ENCODE data around the gene MERTK.
"Not testable (repeated sequence)": the region's sequence is repeated elsewhere in the genome, so short reads cannot be mapped to it uniquely, and the experiment has no call there.

The MERTK gene

DNA sequence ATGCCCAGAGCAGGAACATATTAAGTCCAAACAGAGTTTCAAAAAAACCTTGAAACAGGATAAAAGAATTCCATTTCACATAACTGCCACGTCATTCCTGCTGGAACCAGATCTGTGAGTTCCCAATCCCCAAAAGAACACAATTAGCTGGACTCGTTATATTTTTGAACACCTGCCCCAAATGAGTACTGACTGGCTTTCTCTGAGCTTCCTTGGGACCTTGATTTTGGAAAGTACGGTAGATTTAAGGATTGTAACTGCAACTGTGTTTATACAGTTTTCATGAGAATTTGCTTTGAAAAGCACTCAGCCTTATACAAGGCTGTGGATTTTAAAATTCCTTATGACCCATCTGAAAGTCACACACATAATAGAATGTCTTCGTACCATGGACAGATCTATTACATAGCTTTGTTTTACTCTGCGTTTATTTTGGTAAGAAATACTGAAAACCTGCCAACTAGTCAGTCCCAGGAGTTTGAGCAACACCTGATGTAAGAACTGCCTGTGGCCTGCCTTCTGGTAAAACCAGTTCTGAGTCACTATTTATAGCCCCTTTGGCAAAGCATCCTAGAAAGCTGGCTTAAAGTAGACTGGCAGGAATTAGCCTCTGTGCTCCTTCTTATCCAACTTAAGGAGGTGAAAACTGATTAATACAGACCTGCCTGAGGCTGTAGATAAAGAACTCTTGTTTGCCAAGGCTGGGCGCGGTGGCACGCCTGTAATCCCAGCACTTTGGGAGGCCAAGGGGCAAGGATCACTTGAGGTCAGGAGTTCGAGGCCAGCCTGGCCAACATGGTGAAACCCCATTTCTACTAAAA, 48.1 kb downstream of the MERTK start:
- no peak for DNase-seq

DNA sequence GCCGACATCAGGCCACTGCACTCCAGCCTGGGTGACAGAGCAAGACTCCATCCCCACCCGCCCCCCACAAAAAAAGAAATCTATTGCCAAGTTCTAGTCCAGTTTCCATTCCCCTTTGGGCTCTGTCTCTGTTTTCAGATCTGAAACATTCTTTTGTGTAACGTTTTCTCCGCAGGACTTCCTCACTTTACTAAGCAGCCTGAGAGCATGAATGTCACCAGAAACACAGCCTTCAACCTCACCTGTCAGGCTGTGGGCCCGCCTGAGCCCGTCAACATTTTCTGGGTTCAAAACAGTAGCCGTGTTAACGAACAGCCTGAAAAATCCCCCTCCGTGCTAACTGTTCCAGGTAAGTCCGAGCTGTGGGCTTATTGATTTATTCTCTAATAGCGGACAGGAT, 48.8 kb downstream of the MERTK start:
- DNase-seq = no peak

DNA sequence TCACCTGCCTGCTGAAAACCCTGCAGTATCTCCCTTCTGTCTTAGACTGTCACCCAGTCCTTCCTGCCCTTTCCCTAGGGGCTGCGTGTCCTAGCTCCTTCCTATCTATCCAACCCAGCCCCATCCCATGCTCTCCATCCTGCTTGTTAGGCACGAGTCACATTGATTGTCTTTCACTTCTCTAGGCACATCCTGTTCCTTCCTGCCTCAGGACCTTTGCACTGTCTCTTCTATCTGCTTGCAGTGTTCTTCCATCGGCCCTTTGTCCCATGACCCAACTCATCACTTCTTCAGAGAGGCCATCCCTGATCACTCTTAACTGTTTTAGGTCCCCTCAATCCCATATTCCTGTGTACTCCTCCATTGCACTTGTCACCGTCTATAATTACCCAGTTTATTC, 50.4 kb downstream of the MERTK start:
- no peak for DNase-seq

- no peak for DNase-seq
These were observed 51.8 kb downstream of the MERTK start for GRCh38 chr2:111950236-111950635.

- no peak for DNase-seq
These were observed 53.1 kb downstream of the MERTK start for GRCh38 chr2:111951486-111951885.

- DNase-seq = no peak
These were observed 54.6 kb downstream of the MERTK start for GRCh38 chr2:111952871-111953452.

GRCh38 chr2:111954602-111955332, 56.4 kb downstream of the MERTK start:
- no peak for DNase-seq

- DNase-seq = no peak
These were observed 59.5 kb downstream of the MERTK start for GRCh38 chr2:111957872-111958354.

DNA sequence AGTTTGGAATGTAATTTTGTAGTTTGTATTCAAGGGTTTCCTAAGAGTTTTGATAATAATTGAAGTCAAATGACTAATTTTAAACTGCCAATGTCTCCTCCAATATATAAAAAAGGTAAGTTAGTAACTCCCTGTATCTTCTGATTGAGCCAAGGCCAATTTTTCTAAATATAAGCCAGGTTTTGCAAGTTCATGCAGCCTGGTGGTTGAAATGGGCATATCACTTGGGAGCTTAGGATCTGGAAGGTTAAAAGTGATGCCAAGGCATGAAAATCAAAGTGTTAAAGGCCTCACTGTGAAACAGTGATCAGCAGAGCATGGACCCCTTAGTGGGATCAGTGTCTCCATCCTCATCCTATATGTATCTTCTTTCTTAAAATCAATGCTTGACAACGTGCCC, 60.5 kb downstream of the MERTK start:
- DNase-seq = no peak

DNA sequence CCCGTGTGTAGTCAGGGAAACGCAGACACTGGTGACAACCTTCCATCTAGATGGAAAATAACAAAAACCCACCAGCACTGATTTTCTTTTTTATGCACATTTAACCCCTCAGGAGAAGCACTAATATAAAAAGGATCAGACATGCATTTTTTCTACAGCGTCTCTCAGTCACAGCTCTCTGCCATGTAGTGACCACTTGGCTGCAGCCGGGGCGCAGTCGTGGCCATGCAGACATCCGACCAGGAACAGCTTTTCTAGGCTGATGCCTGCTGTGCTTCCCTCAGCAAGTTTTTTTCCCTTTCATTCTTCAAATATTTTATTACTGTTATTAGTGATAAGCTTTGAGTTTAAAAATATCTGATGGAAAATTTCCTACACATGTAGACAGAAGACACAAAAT, 63.3 kb downstream of the MERTK start:
- no peak for DNase-seq

GRCh38 chr2:111963086-111963485, 64.7 kb downstream of the MERTK start:
- DNase-seq = not testable (repeated sequence)

GRCh38 chr2:111963508-111963907, 65.1 kb downstream of the MERTK start:
- DNase-seq = not testable (repeated sequence)

DNA sequence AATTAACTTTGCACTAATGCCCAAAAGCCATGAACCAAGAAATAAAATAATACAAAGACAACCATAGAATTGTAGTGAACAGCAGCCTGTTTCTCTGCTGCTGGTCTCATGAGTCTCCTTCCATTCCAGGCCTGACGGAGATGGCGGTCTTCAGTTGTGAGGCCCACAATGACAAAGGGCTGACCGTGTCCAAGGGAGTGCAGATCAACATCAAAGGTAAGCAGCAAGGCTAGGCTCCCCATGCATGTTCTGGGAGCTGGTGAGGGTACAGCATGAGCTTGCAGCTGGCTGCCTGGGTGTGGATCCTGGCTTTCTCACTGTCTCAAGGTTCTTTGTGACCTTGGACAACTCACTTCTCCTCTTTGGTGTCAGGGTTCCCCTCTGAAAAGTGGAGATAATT, 66.7 kb downstream of the MERTK start:
- no peak for DNase-seq

GRCh38 chr2:111966241-111966640, 67.8 kb downstream of the MERTK start:
- no peak for DNase-seq

- DNase-seq = no peak
These were observed 68.6 kb downstream of the MERTK start for GRCh38 chr2:111967018-111967417.

GRCh38 chr2:111970453-111970852, 72.0 kb downstream of the MERTK start:
- DNase-seq = no peak

DNA sequence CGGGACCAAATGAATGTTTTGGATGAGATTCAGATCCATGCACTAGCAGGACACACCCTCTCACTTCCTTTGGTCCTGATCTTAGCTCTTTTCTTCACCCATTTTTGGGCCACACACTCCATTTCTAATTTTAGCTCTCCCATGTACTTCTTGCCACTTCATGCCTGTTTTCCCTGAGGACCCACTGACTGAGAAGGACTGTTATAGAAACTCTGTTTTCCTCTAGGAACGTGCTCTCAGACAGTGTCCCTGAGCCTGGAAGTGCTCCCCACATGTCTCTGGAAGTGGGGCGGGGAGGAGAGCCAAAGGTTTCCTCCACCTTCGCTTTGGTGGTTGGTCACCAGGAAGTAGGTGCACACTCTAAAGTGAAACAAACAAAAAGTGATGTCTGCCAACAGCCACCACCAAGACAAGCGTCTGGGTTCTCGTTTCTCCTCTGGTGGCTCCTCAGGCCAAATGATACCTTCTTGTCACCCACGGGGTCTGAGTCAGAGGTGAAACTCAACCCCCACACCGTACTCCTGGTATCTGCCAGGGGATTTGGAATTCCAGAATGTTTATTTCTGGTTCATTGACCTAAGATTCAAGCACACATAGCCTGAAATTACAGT, 74.7 kb downstream of the MERTK start:
- no peak for DNase-seq

- no peak for DNase-seq
These were observed 75.3 kb downstream of the MERTK start for GRCh38 chr2:111973701-111974100.

- no peak for DNase-seq
These were observed 76.7 kb downstream of the MERTK start for GRCh38 chr2:111975053-111975552.

DNA sequence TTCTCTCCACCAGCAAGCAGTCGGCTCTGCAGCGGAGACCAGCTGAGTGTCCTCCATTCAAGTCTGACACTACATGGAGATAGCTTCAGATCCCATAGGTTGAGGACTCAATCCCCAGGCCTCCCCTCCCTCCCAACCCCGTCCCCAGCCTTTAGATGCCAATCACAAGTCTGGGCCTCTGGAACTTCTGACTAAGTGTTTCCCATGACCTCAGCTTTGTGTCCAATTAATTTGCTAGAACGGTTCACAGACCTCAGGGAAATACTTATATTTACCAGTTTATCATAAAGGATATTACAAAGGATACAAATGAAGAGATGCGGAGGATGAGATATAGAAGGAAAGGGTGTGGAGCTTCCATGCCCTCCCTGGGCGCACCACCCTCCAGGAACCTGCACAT, 77.4 kb downstream of the MERTK start:
- DNase-seq = no peak

- DNase-seq = no peak
These were observed 78.8 kb downstream of the MERTK start for GRCh38 chr2:111977240-111977639.

DNA sequence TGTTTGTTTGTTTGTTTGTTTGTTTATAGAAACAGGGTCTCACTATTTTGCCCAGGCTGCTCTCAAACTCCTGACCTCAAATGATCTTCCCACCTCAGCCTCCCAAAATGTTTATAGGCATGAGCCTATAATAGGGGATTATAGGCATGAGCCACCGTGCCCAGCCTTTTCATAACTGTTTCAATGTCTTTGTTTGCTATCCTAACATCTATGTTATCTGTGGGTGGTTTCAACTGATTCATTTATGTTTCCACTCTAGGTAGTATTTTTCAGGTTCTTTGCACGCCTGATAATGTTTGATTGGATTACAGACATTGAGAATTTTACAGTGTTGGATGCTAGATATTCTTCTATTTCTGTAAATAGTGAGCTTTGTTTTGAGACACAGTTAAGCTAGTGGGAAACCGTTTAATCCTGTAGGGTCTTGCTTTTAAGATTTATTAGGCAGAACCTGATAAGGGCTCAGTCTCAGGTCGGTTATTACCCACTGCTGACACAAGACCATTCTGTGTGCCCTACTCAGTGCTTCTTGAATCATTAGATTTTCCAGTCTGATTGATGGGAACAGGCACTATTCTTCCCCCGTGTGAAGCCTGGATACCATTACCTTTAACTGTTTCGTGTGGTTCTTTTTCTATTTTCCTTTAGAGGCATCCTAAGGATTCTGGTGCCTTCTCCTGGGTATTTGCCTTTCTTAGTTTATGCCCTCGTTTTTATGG, 80.2 kb downstream of the MERTK start:
- no peak for DNase-seq

GRCh38 chr2:111981666-111982065, 83.3 kb downstream of the MERTK start:
- no peak for DNase-seq

All from activated CD4-positive, alpha-beta T cell treated with anti-CD3 and anti-CD28 coated beads for 48 hours (primary cell).